ENCODE results near the gene CFHR5. TPM values are rescaled to one million over a fixed set of nuclear protein-coding genes. Genes with fewer than 3 reads are reported as not detected.

Gene CFHR5
- total RNA-seq, 1 donor from 2014 or later = not detected

- H3K27me3 Mint-ChIP-seq = peaks cover 4% of the 10 kb centered on the region
- DNase-seq = no peak
- no peak overlapping the region for H3K27ac Mint-ChIP-seq
- peaks cover 3% of the 10 kb centered on the region for H3K4me1 Mint-ChIP-seq
- no peaks in the 10 kb centered on the region for H3K36me3 Mint-ChIP-seq (ENCODE audit: low read depth)
- intact Hi-C loops (cut with micrococcal nuclease) = no loop called here
- no peaks in the 10 kb centered on the region for H3K9me3 Mint-ChIP-seq
- H3K4me3 Mint-ChIP-seq = no peak overlapping the region
These were observed 64.4 kb downstream of the CFHR5 start for GRCh38 chr1:197041486-197042353.

GRCh38 chr1:197042676-197043341, 65.5 kb downstream of the CFHR5 start:
- Mint-ChIP-seq H3K27ac (no peak overlapping the region), H3K4me1 (peaks cover 3% of the 10 kb centered on the region), H3K9me3 (no peaks in the 10 kb centered on the region), H3K4me3 (no peak overlapping the region), H3K27me3 (peaks cover 4% of the 10 kb centered on the region), H3K36me3 (ENCODE audit: low read depth) (no peaks in the 10 kb centered on the region)
- intact Hi-C loops (cut with micrococcal nuclease) = no loop called here
- DNase-seq = no peak

- H3K4me1 Mint-ChIP-seq = no peaks in the 10 kb centered on the region
- peaks cover 2% of the 10 kb centered on the region for H3K27me3 Mint-ChIP-seq
- no peak for DNase-seq
- intact Hi-C loops (cut with micrococcal nuclease) = no loop called here
- no peak overlapping the region for H3K27ac Mint-ChIP-seq
- H3K36me3 Mint-ChIP-seq (ENCODE audit: low read depth) = no peaks in the 10 kb centered on the region
- no peaks in the 10 kb centered on the region for H3K9me3 Mint-ChIP-seq
- H3K4me3 Mint-ChIP-seq = no peak overlapping the region
These were observed 71.7 kb downstream of the CFHR5 start for GRCh38 chr1:197049100-197049499.

Other genes starting within 250 kb of the CFHR5 start
- gene CFHR3, start 202.7 kb upstream of the CFHR5 start, total RNA-seq = not detected in 2 replicates
- gene CFHR1, start 157.8 kb upstream of the CFHR5 start, total RNA-seq = not detected in 2 replicates
- not detected in 2 replicates for gene CFHR4, start 89.5 kb upstream of the CFHR5 start, total RNA-seq
- gene CFHR2, start 33.8 kb upstream of the CFHR5 start, total RNA-seq = 0.37 TPM in 1 of 2 replicates, not detected in the other
- gene F13B, start 89.7 kb downstream of the CFHR5 start, total RNA-seq = not detected in 2 replicates
- 29.1 TPM in 2 replicates for gene ASPM, start 169.1 kb downstream of the CFHR5 start, total RNA-seq
- 4.7 and 5.1 TPM in 2 replicates for gene ZBTB41, start 223.7 kb downstream of the CFHR5 start, total RNA-seq

Measured in activated CD4-positive, alpha-beta T cell treated with anti-CD3 and anti-CD28 coated beads, Interleukin-2, amount 10 ng/mL, durations not matched to agents 24 days and 14 days (primary cell).